ENCODE results near the gene CPVL.

The CPVL gene

GRCh38 chr7:28999427-28999826 is 146.9 kb downstream of the CPVL start:
- no peak for DNase-seq

GRCh38 chr7:28998105-28998504 is 148.2 kb downstream of the CPVL start:
- DNase-seq, result no peak

- DNase-seq, result no peak
These were observed 149.5 kb downstream of the CPVL start for GRCh38 chr7:28996836-28997235.

- no peak for DNase-seq
These were observed 153.0 kb downstream of the CPVL start for GRCh38 chr7:28993371-28993770.

GRCh38 chr7:28992798-28993197 is 153.5 kb downstream of the CPVL start:
- DNase-seq, result no peak

GRCh38 chr7:28990200-28990960 is 156.0 kb downstream of the CPVL start:
- no peak for DNase-seq

GRCh38 chr7:28989211-28989980 is 156.9 kb downstream of the CPVL start:
- DNase-seq, result no peak

GRCh38 chr7:28988810-28989209 is 157.5 kb downstream of the CPVL start:
- no peak for DNase-seq

GRCh38 chr7:28988091-28988490 is 158.2 kb downstream of the CPVL start:
- peak; percentile 62 for DNase-seq

GRCh38 chr7:28986765-28987110 is 159.6 kb downstream of the CPVL start:
- DNase-seq, result peak; percentile 95

- no peak for DNase-seq
These were observed 160.1 kb downstream of the CPVL start for GRCh38 chr7:28986028-28986764.

- DNase-seq, result peak; percentile 81
These were observed 161.7 kb downstream of the CPVL start for GRCh38 chr7:28984631-28985030.

- DNase-seq, result no peak
These were observed 162.1 kb downstream of the CPVL start for GRCh38 chr7:28984217-28984616.

- DNase-seq, result no peak
These were observed 162.7 kb downstream of the CPVL start for GRCh38 chr7:28983396-28984190.

GRCh38 chr7:28981161-28981465 is 165.2 kb downstream of the CPVL start:
- DNase-seq, result no peak

- no peak for DNase-seq
These were observed 165.7 kb downstream of the CPVL start for GRCh38 chr7:28980451-28981160.

GRCh38 chr7:28979776-28980175 is 166.6 kb downstream of the CPVL start:
- no peak for DNase-seq

- no peak for DNase-seq
These were observed 168.5 kb downstream of the CPVL start for GRCh38 chr7:28977881-28978280.

GRCh38 chr7:28976022-28976421 is 170.3 kb downstream of the CPVL start:
- DNase-seq, result no peak

- DNase-seq, result no peak
These were observed 172.7 kb downstream of the CPVL start for GRCh38 chr7:28973591-28973990.

GRCh38 chr7:28964056-28964455 is 182.3 kb downstream of the CPVL start:
- no peak for DNase-seq

GRCh38 chr7:28961972-28962371 is 184.4 kb downstream of the CPVL start:
- DNase-seq, result no peak
